A172 (cell line): ENCODE results near the gene TEX26. TPM values are rescaled to one million over a fixed set of nuclear protein-coding genes. Genes with fewer than 3 reads are reported as not detected.

ENCODE experiments used
- DNase-seq: peaks from one replicate; pipeline ENCODE4 v3.0.0-alpha.2; 2015; ENCODE audit warnings: low spot score
- total RNA-seq: library from RNA; depleted of rRNA; stranded (reverse); fragments of >200 nt; shearing (Covaris generic); gene quantifications from 2 replicates; pipeline ENCODE4 v1.2.3, GENCODE V29; 2014; rRNA removed

TEX26 gene
- total RNA-seq = not detected in 2 replicates

DNA sequence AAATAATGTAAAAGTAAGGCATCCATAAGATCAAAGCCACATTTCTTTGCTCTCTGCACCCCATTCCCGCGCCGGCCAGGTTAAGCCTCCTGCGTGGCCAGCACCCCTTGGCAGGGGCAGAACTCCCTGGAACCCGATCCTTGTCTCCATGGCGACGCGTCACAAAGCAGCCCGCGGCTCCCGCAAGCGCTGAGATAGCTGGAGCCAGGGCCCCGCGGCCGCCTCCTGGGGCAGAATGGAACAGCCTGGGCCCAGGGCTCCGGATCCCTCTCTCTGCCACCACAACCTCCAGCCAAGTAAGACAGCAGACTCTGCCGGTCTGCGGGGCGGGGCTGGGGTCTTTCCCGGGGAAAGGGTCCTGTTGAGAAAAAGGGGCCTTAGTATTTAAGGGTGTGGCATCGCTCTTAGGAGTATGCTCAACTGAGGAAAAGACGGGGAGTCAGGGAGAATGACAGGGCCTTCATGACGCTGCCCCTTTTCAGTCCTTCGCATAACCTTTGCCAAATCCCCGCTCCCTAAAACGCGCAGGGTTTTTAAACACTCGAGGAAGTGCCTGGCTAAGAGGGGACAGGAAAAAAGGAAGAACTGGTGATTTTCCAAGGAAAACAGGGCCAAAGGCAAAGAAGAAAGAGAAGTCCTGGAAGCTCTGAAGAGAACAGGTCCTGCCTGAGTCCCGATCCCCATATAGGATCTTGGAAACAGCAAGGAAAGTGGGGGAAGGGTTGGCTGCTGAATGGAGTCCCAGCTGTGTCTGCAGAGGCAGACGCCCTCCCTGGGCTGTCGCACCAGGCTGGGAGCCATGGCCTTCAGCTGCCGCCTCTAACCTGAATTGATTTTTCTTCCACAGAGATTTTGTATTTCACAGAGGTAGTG lies at the start of gene TEX26:
Gene TEX26 (plus strand): TSS at position 176 of the 873 bp plus-strand sequence. CDS start 60 bp downstream, at position 236.
- DNase-seq = no peak

DNA sequence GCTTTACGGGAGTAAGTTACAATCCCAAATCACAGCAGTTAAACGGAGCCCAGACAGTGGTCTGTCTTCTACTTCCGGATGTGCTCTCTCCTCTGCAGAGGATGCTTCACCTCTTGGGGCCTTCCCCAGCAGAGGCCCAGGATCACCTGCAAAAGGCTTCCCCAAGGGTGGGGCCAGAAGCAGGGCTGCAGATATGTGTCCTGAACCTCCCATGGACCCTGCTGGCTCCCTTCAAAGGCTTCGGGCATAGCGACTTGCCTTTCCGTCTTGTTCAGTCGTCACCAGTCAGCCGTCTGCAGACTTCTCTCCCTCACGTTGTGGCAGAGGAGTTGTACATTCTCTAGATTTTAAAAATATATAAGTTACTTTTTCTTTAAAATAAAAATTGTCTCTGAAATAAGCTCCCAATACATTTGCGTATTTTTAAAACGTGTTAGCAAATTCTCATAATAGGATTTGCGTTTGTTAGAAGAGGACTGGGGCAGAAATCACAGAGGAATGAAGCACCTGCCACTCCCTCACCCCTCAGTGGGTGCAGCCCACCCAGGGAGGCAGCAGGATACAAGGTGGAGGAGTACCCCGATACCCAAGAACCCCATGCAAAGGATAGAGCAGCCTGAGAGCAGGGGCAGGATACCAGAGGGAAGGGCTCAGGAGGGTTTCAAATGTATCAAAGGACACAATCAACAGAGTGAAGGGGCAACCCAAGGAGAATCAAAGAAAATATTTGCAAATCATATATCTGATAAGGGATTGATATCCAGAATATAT lies 49.3 kb upstream of the TEX26 start:
- no peak for DNase-seq

DNA sequence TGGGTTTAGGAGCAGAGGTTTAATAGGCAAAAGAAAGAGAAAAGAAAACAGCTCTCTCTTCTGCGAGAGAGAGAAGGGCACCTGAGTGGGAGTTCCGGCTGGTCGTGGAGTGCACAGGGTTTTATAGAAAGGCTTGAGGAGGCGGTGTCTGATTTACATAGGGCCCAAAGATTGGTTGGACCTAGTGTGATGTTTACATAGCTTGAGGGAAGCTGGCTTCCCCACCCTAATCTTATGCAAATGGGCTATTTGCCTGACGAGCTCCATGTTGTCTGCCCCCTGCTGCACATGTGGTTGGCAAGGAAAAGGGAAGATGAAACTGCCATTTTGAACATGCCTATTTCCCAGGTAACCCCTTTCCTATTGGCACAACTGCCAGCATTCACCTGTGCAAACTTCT lies 47.9 kb upstream of the TEX26 start:
- no peak for DNase-seq

DNA sequence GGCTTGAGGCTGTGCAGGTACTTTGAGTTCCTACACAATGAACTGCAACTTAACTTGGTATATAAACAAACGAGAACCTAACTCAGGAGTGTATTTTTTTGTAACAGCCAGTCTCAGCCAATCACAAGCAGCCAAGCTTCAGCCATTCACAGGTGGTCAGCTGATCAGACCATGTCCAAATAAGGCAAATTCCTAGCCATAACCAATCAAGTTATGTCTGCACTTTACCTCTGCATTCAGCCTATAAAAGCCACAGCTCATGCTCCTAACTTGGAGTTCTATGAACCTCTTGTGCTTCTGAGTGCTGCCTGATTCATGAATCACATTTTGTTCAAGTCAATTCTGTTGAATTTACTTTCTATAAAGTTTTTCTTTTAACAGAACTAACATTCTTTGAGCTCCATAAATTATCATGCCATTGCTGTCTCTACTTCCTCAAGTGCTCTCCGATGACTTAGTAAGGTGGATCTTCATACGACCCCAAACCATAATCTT lies 43.2 kb upstream of the TEX26 start:
- no peak for DNase-seq

DNA sequence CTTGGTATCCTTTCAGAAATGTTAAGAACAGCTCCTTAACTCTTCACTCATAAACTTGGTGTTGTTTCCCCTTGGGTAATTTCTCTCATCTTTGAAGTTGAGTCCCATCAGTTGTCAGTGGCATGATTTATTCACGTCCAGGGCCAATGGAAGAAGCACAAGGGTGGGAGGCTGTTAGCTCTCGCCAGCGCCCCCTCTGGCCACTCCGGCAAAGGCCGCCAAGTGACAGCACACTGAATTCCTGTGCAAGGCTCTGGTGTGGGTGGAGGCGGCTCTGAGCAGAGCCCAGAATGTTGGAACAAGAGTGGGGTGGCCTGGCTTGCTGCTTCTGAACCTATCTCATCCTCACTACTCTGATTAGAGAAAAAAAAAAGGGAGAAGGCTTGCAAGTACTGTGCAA lies 39.5 kb upstream of the TEX26 start:
- peak; percentile 20 for DNase-seq

DNA sequence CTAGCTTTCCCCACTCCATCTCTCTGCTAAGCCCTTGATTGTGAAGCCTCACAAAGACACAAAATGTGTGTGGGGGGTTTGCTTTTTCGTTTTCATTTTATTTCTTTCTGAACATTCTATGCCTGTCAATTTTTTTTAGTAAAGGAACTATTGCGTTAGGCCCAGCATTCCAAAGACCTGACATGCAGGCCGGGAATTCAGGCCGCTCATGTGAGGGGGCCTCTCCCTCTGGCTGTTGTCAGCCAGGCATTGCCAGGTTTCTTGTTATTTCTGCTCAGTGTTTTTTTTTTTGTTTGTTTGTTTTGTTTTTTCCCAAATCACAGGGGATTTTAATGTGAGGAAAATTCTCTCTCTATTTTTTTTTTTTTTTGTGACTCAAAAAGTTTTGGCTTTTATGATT lies 36.7 kb upstream of the TEX26 start:
- DNase-seq = no peak

DNA sequence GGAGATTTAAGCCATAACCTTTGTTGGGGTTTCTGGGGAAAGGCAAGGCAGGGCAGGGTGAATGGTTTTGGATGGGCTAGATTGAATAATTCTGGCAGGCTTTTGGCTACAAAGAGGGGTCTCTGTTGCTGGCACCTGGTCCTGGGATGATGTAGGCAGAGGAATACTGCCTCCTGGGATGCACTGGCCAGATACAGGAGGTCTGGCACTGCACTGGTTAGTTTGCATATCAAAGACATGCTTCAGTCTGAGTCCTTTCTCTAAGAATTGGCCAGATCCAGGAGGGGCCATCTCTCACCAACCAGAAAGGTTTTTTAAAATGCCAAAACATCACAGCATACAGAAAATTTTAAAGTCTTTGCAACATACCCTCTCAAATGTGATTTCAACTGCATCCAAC lies 34.4 kb upstream of the TEX26 start:
- DNase-seq = no peak

DNA sequence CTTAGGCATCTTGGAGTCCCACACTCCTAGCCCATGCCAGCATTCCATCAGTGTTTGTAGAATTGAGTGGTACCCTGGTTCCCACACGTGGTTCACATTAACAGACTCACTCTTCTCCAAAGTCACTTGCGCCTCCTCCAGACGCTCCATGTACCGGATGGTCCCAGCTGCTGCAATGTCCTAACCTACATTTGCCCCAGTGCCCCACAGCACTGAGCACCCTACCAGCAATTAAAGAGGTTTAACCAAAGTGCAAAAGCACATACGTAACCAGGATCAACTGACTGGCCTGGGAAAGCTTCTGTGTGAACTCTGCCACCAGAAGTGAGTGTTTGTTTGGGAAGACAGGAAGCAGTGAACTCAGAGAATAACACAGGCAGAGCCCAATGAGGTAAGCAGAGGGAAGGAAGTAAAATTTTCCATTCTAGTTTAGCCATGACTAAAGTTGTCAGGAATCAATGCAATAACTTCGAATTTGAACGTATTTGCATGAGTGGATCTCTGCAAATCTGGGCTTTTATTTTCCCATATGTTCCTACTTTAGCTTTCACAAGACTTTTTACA lies 33.7 kb upstream of the TEX26 start:
- DNase-seq = peak; percentile 8

DNA sequence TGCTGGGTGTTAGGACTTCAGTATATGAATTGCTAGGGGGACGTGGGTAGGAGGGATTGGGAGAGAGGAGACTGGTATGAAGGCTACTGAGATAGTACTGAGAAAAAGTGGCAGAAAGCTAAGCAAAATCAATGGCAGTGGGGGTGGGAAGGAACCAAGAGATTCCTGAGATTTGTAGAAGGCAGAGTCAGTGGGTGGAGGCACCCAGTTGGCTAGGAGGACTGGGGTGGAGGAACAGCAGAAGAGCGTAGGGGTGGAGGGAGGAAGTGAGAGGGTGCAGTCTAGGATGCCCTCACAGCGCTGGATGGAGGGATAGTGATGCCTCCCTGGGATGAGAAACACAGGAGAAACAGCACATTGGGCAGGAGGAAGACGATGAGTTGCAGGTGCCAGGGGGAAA lies 32.0 kb upstream of the TEX26 start:
- no peak for DNase-seq

DNA sequence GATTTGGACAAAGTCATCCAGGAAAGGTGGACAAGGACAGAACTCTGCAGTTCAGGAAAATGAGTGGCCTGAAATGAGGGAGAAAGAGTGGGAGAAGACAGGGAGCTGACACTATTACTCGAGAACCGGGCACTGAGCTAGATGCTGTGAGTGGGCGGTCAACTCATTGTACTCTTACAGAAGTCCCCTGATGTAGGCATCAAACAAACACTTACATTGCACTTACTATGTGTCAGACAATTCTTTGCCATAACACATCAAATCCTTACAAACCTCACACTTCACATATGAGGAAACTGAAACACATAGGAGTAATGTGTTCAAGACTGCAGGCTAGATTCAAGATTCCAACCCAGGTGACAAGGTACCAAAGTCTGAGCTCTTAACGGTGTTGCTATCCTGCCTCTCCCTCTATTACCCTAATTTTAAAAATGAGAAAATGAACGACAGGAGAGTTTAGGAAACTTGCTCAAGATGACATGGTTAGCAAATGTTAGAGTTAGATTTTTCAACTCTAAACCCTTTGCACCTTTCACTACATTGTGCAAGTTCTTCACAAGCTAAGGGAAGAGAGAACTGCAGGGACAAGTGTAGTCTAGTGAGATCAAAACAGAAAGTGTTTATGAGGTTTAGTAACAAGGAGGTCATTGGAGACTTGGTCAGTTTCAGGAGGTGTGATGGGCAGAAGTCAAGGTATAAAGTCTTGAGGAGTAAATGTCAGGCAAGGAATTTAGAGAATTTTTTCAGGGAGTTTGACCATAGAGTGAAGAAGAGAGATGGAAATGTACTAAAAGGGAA lies 31.3 kb upstream of the TEX26 start:
- no peak for DNase-seq

DNA sequence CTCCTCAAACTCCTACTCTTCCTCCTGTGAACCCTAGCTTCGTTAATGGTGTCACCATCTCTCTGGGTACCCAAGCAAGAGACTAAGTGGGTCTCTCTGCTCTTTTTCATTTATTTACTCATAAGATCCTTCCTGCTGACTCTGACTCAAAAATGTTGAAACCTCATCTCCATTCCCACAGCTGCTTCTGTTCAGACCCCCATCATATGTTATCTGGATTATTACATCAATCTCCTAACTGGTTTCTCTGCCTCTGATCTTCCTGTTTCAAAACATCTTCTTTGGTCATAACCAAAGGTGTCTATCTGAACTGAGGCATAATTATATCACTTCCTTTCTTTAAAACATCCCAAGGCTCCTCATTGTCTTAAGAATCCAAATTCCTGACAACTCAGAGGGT lies 28.4 kb upstream of the TEX26 start:
- DNase-seq = no peak

DNA sequence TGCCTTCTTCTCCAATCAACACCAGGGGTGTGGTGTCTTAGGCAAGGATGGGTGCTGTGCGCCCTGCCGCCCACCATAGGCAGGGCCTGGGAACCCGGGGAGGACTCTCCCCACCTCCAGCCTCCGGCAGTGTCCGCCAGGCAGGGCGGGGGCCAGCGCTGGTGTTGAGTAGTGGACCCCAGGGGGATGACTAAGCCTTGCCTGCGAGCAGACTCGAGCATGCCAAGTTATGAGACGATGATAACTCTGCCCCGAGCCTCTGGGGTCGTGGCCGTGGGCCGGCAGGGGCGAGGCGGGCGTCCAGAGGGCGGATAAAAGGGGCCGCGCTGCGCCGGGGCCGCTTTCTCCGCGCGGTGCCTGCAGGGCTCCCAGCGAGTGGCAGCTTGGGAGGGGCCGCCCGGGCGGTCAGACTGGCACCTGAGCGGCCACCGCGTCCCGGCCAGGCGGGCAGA lies 26.5 kb upstream of the TEX26 start, which contains the start of gene MEDAG:
Gene MEDAG (plus strand): TSS at position 340 of the 452 bp plus-strand sequence. CDS start 245 bp downstream, outside the sequence.
- DNase-seq = no peak

DNA sequence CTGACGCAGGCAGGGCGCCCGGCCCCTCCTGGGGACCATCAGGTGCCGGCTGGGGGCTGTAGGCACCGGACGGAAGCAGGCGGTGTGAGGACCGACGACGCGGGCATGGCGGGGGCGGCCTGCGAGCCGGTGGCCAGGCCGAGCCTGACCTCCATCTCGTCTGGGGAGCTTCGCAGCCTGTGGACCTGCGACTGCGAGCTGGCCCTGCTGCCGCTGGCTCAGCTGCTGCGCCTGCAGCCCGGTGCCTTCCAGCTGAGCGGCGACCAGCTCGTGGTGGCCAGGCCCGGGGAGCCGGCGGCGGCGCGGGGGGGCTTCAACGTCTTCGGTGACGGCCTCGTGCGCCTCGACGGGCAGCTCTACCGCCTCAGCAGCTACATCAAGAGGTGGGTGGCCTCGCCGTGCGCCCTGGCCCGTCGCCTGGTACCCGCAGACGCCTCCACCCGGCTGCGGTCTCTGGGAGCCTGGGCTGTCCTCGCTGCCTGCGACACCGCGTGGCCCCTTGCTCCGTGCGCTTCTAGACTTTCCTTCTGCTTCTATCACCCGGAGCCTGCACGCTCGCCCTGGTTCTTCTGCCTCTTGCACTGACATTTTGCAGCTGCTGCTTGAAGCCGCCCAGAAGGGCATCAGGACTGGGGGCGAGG lies 25.9 kb upstream of the TEX26 start:
- no peak for DNase-seq

DNA sequence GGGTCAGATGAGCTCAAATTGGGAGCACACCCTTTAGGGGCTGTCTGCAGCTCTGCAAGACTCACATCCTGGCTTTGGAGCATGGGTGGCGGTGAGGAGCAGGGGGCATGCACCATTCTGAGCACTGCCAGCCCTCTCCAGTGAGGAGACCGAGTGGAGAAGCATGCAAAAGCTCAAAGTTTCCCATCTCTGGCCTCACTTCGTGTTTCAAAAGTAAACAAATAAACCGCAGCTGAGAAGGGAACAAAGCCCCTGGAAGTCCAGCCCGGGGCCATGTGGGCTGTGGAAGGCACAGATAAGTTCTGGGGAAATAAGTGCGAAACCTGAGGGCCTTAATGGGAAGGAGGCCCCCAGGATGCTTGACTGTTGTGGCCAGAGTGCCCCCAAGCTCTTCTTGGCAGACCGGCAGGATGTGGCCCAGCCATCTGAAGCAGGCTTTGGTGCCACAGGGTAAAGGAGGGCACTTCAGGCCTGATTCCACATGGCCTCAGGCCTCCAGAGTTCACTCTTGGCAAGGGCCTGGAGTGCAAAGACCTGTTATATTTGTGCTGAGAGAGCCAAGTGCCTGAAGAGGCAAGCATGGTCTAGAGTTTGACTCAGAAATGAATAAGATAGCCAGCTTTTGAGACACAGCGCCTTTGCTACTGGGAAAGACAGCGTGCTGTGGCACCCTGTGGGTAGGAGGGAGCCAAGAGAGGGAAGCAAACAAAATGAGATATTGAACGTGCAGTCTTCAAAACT lies 25.2 kb upstream of the TEX26 start:
- no peak for DNase-seq

DNA sequence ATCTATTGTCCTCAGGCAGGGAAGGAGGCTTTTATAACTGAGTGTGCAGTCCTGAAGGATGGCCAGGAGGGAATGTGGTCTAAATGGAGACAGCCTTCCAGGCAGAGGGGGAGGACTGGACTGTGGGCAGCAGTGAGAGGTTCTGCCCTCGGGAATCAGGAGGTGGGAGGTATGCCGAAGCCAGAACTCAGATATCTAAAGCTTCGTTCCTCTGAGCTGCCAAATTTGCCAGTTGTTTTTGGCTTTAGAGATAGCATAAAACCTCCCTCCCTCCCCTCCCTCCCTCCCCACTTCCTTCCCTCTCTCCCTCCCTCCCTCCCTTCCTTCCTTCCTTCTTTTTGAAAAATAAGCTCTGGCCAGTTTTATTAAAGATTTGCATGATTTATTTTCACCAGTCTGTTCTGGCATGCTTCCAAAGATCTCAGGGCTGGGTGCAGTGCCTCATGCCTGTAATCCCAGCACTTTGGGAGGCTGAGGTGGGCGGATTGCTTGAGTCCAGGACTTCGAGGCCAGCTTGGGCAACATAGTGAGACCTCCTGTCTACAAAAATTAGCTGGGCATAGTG lies 24.0 kb upstream of the TEX26 start:
- DNase-seq = no peak

DNA sequence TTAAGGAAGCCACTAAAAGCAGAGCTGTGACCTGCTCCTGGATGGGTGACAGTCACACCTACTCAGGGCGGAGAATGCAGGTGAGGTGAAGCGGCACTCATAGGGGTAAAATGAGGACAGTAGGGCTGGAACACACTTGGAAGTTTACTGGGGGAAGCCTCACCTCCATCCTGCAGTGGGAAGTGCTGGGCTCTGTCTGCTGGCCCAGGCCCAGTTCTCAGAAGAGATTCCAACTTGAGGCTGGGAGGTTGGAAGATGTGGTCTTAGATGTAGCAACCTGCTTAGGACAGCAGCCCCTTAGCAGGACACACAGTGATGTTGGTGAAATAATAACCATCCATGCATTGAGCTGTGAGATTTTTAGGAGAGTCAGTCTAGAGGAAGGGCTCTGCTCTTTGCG lies 21.8 kb upstream of the TEX26 start:
- no peak for DNase-seq

DNA sequence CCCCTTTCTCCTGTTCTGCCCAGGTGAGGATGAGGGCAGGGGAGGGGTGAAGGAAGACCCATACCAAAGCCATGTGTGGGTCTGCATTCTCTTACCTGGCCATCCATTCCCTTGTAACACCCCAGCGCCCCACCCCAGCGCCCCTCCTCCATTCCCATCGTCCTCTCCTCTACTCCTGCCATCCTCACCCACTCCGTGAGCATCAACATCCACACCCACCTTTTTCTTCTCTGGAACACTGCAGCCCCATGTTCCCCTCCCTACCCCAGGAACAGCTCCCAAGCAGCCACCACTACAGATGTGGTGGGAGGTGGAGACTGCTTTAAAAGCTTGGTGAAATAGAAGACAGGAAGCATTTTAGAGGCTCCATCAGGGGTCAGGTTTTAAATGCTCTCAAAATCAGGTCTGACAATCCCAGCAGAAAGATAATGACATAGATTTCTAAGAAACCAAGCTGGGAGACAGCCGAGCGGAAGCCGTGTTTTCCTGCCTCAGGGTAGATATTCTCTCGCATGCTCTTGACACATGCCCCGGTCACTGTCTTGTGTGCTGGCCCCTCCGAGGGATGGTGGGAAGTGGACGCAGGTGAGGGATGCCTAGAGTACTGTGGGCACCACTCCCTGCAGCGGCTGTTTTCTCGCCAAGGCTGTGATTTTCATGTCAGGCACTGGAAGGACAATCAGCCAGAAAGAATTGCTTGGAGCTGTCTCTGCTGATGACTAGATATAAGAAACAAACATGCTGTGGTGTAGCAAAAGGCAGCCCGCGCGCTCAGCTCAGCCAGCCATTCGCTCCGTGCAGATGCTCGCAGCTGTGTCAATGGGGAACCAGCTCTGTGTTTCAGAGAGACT lies 16.5 kb upstream of the TEX26 start:
- DNase-seq = no peak

DNA sequence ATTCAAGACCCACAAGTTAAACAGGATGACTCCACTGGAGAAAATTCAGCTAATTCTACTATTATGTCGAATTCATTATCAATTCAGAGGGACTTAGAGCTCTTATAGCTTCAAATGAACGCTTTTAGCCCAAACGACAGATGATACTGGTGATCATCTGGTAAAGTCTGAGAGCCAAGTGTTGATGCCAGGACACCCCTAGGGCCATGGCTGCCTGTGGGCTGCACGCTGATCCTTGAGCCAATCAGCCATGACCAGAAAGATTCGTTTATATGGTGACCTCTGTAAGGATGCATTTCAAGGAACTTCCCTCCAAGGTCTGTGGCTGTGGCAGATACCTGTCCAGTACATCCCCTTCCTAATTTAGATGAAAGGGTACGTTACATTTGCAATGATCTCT lies 15.5 kb upstream of the TEX26 start:
- no peak for DNase-seq
